WTC11 (cell line): Measurements from ENCODE around the gene AMPD3. TPM values are rescaled to one million over a fixed set of nuclear protein-coding genes. Genes with fewer than 3 reads are reported as not detected.
A peak's percentile ranks its signal among the peaks of the same experiment; 100 is the strongest.

ENCODE experiments used
- ATF1 ChIP-seq: sonication (generic); formaldehyde crosslinking; IDR thresholded peaks from 2 replicates; pipeline ENCODE4 v1.8.1; 2023; ENCODE audit warnings: mild to moderate bottlenecking, moderate library complexity, missing genetic modification reagents
- CREB1 ChIP-seq: sonication (generic); formaldehyde crosslinking; IDR thresholded peaks from 2 replicates; pipeline ENCODE4 v1.8.0; 2023; ENCODE audit warnings: mild to moderate bottlenecking, missing genetic modification reagents
- ELF4 ChIP-seq: sonication (generic); formaldehyde crosslinking; IDR thresholded peaks from 2 replicates; pipeline ENCODE4 v1.8.1; 2022; ENCODE audit warnings: low read depth, mild to moderate bottlenecking, moderate library complexity, missing genetic modification reagents
- FOXK1 ChIP-seq: sonication (generic); formaldehyde crosslinking; IDR thresholded peaks from 2 replicates; pipeline ENCODE4 v1.8.0; 2022; ENCODE audit warnings: mild to moderate bottlenecking, moderate library complexity, missing genetic modification reagents
- GRHL2 ChIP-seq: fragments of 250-450 bp; sonication (Bioruptor Pico); IDR thresholded peaks from 2 replicates; pipeline ENCODE4 v1.8.0; 2022; ENCODE audit warnings: mild to moderate bottlenecking, moderate library complexity; ENCODE audit not compliant: insufficient replicate concordance, severe bottlenecking
- KAT7 ChIP-seq: sonication (generic); formaldehyde crosslinking; IDR thresholded peaks from 2 replicates; pipeline ENCODE4 v1.8.1; 2023; ENCODE audit warnings: missing genetic modification reagents, mild to moderate bottlenecking, borderline replicate concordance
- MYBL2 ChIP-seq: sonication (generic); formaldehyde crosslinking; IDR thresholded peaks from 2 replicates; pipeline ENCODE4 v1.8.1; 2023; ENCODE audit warnings: mild to moderate bottlenecking, moderate library complexity, missing genetic modification reagents
- NFE2L1 ChIP-seq: sonication (generic); formaldehyde crosslinking; IDR thresholded peaks from 2 replicates; pipeline ENCODE4 v1.8.1; 2023; ENCODE audit warnings: missing genetic modification reagents
- NFYB ChIP-seq: sonication (generic); formaldehyde crosslinking; conservative IDR thresholded peaks from 2 replicates; pipeline ENCODE4 v1.8.0; 2022; ENCODE audit warnings: low read depth, missing genetic modification reagents
- NR1H2 ChIP-seq: sonication (generic); formaldehyde crosslinking; IDR thresholded peaks from 2 replicates; pipeline ENCODE4 v1.9.0; 2021; ENCODE audit warnings: mild to moderate bottlenecking, moderate library complexity, missing genetic modification reagents
- NR2C2 ChIP-seq: sonication (generic); formaldehyde crosslinking; IDR thresholded peaks from 2 replicates; pipeline ENCODE4 v1.8.0; 2022; ENCODE audit warnings: mild to moderate bottlenecking, missing genetic modification reagents
- OVOL2 ChIP-seq: fragments of 250-450 bp; sonication (Bioruptor Pico); IDR thresholded peaks from 2 replicates; pipeline ENCODE4 v1.9.0; 2021; ENCODE audit warnings: mild to moderate bottlenecking, borderline replicate concordance
- SP1 ChIP-seq: sonication (generic); formaldehyde crosslinking; conservative IDR thresholded peaks from 2 replicates; pipeline ENCODE4 v1.8.1; 2022; ENCODE audit warnings: missing genetic modification reagents
- ZNF671 ChIP-seq: fragments of 250-450 bp; sonication (Bioruptor Pico); IDR thresholded peaks from 2 replicates; pipeline ENCODE4 v1.8.0; 2021; ENCODE audit warnings: mild to moderate bottlenecking
- total RNA-seq: library from RNA; stranded (reverse); gene quantifications from 3 replicates; pipeline ENCODE4 v1.2.3, GENCODE V29; 2021
- TF ChIP-seq, protein P1 (sequence below): fragments of 200-600 bp; IDR thresholded peaks from 2 replicates; pipeline ENCODE4 v1.8.0; 2022; ENCODE audit warnings: antibody characterized with exemption
- TF ChIP-seq, protein P2 (sequence below): fragments of 250-450 bp; sonication (Bioruptor Pico); IDR thresholded peaks from 2 replicates; pipeline ENCODE4 v2.1.2; 2022; ENCODE audit warnings: mild to moderate bottlenecking, moderate library complexity
- TF ChIP-seq, protein P3 (sequence below): sonication (generic); formaldehyde crosslinking; IDR thresholded peaks from 2 replicates; pipeline ENCODE4 v1.8.1; 2022; ENCODE audit warnings: missing genetic modification reagents, borderline replicate concordance
- TF ChIP-seq, protein P4 (sequence below): sonication (generic); formaldehyde crosslinking; IDR thresholded peaks from 2 replicates; pipeline ENCODE4 v1.8.0; 2022; ENCODE audit warnings: missing genetic modification reagents
- TF ChIP-seq, protein P5 (sequence below): sonication (generic); formaldehyde crosslinking; IDR thresholded peaks from 2 replicates; pipeline ENCODE4 v1.8.0; 2022; ENCODE audit warnings: mild to moderate bottlenecking, missing genetic modification reagents
- TF ChIP-seq, protein P6 (sequence below): sonication (generic); formaldehyde crosslinking; IDR thresholded peaks from 2 replicates; pipeline ENCODE4 v1.8.1; 2022; ENCODE audit warnings: low read depth, missing genetic modification reagents, borderline replicate concordance
- TF ChIP-seq, protein P7 (sequence below): sonication (generic); formaldehyde crosslinking; IDR thresholded peaks from 2 replicates; pipeline ENCODE4 v1.8.1; 2023; ENCODE audit warnings: mild to moderate bottlenecking, missing genetic modification reagents
- TF ChIP-seq, protein P8 (sequence below): fragments of 250-450 bp; sonication (Bioruptor Pico); IDR thresholded peaks from 2 replicates; pipeline ENCODE4 v1.9.0; 2021; ENCODE audit warnings: mild to moderate bottlenecking

AMPD3 gene
- total RNA-seq, 1 experiment from 2014 or later: 6.4 TPM

DNA sequence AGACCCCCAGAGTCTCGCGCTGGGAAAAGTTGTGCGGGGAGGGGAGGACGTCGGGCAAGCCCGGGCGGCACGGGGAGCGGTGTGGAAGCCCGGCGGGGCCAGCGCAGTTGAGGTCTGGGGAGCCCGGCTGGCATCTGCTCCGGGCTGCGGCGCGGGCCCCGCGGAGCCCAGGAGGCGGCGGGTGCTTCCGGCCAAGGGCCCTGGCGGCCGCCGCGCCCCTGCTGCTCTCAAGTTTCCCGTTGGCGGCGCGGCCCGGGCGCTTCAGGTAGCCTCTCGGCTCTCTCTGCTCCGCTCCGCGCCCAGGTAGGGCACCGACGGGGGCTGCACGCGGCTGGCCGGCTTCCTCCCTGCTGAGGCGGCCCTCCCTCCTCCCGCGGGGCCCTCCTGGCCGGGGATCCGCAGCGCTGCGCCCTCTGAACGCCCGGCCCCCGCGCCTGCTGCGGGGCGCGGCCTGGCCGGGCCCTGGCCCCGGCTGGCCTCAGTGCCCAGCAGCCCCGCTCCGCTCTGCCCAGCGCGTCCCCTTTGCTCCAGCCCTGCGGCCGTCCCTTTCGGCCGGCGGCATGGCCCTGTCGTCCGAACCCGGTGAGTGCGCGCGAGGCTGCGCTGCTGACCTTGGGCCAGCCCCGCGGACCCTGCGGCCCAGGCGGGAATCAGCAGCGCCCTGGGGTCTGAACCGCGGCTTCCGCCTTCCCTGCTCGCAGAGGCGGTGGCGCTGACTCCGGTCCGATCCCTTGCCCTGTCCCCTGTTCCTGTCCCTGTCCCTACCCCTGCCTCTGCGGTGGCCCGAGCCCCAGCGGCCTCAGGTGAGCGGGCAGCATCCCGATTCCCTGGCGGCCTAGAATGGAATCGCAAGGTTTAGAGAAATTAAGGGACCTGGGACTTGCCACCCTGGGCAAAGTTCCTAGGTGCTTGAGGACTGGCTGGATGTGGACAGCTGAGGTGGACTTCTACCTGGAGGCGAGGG, 4.3 kb upstream of the AMPD3 start (continued):
- TF ChIP-seq, protein P1, sequence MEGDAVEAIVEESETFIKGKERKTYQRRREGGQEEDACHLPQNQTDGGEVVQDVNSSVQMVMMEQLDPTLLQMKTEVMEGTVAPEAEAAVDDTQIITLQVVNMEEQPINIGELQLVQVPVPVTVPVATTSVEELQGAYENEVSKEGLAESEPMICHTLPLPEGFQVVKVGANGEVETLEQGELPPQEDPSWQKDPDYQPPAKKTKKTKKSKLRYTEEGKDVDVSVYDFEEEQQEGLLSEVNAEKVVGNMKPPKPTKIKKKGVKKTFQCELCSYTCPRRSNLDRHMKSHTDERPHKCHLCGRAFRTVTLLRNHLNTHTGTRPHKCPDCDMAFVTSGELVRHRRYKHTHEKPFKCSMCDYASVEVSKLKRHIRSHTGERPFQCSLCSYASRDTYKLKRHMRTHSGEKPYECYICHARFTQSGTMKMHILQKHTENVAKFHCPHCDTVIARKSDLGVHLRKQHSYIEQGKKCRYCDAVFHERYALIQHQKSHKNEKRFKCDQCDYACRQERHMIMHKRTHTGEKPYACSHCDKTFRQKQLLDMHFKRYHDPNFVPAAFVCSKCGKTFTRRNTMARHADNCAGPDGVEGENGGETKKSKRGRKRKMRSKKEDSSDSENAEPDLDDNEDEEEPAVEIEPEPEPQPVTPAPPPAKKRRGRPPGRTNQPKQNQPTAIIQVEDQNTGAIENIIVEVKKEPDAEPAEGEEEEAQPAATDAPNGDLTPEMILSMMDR: peak; percentile 47
- TF ChIP-seq OVOL2 (CRISPR knock-in tag): no peak
- TF ChIP-seq, protein P2, sequence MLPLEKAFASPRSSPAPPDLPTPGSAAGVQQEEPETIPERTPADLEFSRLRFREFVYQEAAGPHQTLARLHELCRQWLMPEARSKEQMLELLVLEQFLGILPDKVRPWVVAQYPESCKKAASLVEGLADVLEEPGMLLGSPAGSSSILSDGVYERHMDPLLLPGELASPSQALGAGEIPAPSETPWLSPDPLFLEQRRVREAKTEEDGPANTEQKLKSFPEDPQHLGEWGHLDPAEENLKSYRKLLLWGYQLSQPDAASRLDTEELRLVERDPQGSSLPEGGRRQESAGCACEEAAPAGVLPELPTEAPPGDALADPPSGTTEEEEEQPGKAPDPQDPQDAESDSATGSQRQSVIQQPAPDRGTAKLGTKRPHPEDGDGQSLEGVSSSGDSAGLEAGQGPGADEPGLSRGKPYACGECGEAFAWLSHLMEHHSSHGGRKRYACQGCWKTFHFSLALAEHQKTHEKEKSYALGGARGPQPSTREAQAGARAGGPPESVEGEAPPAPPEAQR: no peak
- no peak for TF ChIP-seq ATF1 (CRISPR knock-in tag)
- no peak for TF ChIP-seq NFYB (CRISPR knock-in tag)
- TF ChIP-seq, protein P3, sequence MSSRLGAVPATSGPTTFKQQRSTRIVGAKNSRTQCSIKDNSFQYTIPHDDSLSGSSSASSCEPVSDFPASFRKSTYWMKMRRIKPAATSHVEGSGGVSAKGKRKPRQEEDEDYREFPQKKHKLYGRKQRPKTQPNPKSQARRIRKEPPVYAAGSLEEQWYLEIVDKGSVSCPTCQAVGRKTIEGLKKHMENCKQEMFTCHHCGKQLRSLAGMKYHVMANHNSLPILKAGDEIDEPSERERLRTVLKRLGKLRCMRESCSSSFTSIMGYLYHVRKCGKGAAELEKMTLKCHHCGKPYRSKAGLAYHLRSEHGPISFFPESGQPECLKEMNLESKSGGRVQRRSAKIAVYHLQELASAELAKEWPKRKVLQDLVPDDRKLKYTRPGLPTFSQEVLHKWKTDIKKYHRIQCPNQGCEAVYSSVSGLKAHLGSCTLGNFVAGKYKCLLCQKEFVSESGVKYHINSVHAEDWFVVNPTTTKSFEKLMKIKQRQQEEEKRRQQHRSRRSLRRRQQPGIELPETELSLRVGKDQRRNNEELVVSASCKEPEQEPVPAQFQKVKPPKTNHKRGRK (CRISPR knock-in tag): no peak
- TF ChIP-seq SP1 (CRISPR knock-in tag): no peak
- TF ChIP-seq ZNF671 (CRISPR knock-in tag): no peak
- TF ChIP-seq, protein P4, sequence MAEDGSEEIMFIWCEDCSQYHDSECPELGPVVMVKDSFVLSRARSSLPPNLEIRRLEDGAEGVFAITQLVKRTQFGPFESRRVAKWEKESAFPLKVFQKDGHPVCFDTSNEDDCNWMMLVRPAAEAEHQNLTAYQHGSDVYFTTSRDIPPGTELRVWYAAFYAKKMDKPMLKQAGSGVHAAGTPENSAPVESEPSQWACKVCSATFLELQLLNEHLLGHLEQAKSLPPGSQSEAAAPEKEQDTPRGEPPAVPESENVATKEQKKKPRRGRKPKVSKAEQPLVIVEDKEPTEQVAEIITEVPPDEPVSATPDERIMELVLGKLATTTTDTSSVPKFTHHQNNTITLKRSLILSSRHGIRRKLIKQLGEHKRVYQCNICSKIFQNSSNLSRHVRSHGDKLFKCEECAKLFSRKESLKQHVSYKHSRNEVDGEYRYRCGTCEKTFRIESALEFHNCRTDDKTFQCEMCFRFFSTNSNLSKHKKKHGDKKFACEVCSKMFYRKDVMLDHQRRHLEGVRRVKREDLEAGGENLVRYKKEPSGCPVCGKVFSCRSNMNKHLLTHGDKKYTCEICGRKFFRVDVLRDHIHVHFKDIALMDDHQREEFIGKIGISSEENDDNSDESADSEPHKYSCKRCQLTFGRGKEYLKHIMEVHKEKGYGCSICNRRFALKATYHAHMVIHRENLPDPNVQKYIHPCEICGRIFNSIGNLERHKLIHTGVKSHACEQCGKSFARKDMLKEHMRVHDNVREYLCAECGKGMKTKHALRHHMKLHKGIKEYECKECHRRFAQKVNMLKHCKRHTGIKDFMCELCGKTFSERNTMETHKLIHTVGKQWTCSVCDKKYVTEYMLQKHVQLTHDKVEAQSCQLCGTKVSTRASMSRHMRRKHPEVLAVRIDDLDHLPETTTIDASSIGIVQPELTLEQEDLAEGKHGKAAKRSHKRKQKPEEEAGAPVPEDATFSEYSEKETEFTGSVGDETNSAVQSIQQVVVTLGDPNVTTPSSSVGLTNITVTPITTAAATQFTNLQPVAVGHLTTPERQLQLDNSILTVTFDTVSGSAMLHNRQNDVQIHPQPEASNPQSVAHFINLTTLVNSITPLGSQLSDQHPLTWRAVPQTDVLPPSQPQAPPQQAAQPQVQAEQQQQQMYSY (CRISPR knock-in tag): 0 out of 2 replicates have a peak, but pooled peaks have one; percentile 3
- peak; percentile 44; the same call in 1 of the 2 replicates for TF ChIP-seq KAT7
- TF ChIP-seq NFE2L1 (CRISPR knock-in tag): no peak
- no peak; the same call in 1 of the 2 replicates for TF ChIP-seq FOXK1 (CRISPR knock-in tag)
- TF ChIP-seq, protein P5, sequence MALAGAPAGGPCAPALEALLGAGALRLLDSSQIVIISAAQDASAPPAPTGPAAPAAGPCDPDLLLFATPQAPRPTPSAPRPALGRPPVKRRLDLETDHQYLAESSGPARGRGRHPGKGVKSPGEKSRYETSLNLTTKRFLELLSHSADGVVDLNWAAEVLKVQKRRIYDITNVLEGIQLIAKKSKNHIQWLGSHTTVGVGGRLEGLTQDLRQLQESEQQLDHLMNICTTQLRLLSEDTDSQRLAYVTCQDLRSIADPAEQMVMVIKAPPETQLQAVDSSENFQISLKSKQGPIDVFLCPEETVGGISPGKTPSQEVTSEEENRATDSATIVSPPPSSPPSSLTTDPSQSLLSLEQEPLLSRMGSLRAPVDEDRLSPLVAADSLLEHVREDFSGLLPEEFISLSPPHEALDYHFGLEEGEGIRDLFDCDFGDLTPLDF (CRISPR knock-in tag): no peak
- no peak for TF ChIP-seq NR2C2 (CRISPR knock-in tag)
- TF ChIP-seq, protein P6, sequence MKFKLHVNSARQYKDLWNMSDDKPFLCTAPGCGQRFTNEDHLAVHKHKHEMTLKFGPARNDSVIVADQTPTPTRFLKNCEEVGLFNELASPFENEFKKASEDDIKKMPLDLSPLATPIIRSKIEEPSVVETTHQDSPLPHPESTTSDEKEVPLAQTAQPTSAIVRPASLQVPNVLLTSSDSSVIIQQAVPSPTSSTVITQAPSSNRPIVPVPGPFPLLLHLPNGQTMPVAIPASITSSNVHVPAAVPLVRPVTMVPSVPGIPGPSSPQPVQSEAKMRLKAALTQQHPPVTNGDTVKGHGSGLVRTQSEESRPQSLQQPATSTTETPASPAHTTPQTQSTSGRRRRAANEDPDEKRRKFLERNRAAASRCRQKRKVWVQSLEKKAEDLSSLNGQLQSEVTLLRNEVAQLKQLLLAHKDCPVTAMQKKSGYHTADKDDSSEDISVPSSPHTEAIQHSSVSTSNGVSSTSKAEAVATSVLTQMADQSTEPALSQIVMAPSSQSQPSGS (CRISPR knock-in tag): no peak
- TF ChIP-seq, protein P7, sequence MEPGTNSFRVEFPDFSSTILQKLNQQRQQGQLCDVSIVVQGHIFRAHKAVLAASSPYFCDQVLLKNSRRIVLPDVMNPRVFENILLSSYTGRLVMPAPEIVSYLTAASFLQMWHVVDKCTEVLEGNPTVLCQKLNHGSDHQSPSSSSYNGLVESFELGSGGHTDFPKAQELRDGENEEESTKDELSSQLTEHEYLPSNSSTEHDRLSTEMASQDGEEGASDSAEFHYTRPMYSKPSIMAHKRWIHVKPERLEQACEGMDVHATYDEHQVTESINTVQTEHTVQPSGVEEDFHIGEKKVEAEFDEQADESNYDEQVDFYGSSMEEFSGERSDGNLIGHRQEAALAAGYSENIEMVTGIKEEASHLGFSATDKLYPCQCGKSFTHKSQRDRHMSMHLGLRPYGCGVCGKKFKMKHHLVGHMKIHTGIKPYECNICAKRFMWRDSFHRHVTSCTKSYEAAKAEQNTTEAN (CRISPR knock-in tag): no peak
- TF ChIP-seq GRHL2 (CRISPR knock-in tag): no peak
- no peak for TF ChIP-seq ELF4 (CRISPR knock-in tag)
- no peak for TF ChIP-seq MYBL2
- TF ChIP-seq, protein P8, sequence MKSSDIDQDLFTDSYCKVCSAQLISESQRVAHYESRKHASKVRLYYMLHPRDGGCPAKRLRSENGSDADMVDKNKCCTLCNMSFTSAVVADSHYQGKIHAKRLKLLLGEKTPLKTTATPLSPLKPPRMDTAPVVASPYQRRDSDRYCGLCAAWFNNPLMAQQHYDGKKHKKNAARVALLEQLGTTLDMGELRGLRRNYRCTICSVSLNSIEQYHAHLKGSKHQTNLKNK (CRISPR knock-in tag): no peak
- no peak for TF ChIP-seq NR1H2 (CRISPR knock-in tag)
- TF ChIP-seq CREB1: no peak
